Measurements from ENCODE around the gene ZC2HC1B. TPM values are rescaled to one million over a fixed set of nuclear protein-coding genes. Genes with fewer than 3 reads are reported as not detected.

Gene ZC2HC1B
- polyA plus RNA-seq, 1 donor from 2014 or later, result not detected

- Mint-ChIP-seq H3K27me3 (no peaks in the 10 kb centered on the region), H3K4me1 (peaks cover 0 to 1% (median under 1%) of the 10 kb centered on the region in 3 donors), H3K27ac (no peak overlapping the region), H3K4me3 (no peak overlapping the region), H3K9me3 (peaks cover 0 to 16% (median 13%) of the 10 kb centered on the region in 3 donors), H3K36me3 (peaks cover 13% of the 10 kb centered on the region)
These were observed 70.6 kb downstream of the ZC2HC1B start for GRCh38 chr6:143934867-143935266.

- no peak overlapping the region for H3K27ac Mint-ChIP-seq
- no peaks in the 10 kb centered on the region for H3K27me3 Mint-ChIP-seq
- no peak overlapping the region for H3K4me3 Mint-ChIP-seq
- peaks cover 3 to 5% (median 3%) of the 10 kb centered on the region in 3 donors for H3K4me1 Mint-ChIP-seq
- peaks cover 9% of the 10 kb centered on the region for H3K36me3 Mint-ChIP-seq
- peaks cover 0 to 11% (median 7%) of the 10 kb centered on the region in 3 donors for H3K9me3 Mint-ChIP-seq
These were observed 72.1 kb downstream of the ZC2HC1B start for GRCh38 chr6:143936347-143936746.

- peaks cover 9% of the 10 kb centered on the region for H3K36me3 Mint-ChIP-seq
- no peaks in the 10 kb centered on the region for H3K27me3 Mint-ChIP-seq
- H3K4me1 Mint-ChIP-seq, result peaks cover 3 to 5% (median 3%) of the 10 kb centered on the region in 3 donors
- no peak overlapping the region for H3K4me3 Mint-ChIP-seq
- no peak overlapping the region for H3K27ac Mint-ChIP-seq
- peaks cover 0 to 7% (median 4%) of the 10 kb centered on the region in 3 donors for H3K9me3 Mint-ChIP-seq
These were observed 72.7 kb downstream of the ZC2HC1B start for GRCh38 chr6:143936778-143937667.

GRCh38 chr6:143937668-143937970, 73.3 kb downstream of the ZC2HC1B start:
- H3K4me1 Mint-ChIP-seq, result peaks cover 3 to 5% (median 3%) of the 10 kb centered on the region in 3 donors
- H3K9me3 Mint-ChIP-seq, result peaks cover 0 to 4% (median under 1%) of the 10 kb centered on the region in 3 donors
- peaks cover 6% of the 10 kb centered on the region for H3K36me3 Mint-ChIP-seq
- H3K27me3 Mint-ChIP-seq, result no peaks in the 10 kb centered on the region
- no peak overlapping the region for H3K4me3 Mint-ChIP-seq
- H3K27ac Mint-ChIP-seq, result no peak overlapping the region

GRCh38 chr6:143939364-143939763, 75.1 kb downstream of the ZC2HC1B start:
- H3K36me3 Mint-ChIP-seq, result peaks cover 2% of the 10 kb centered on the region
- no peak overlapping the region for H3K4me3 Mint-ChIP-seq
- no peak overlapping the region for H3K27ac Mint-ChIP-seq
- H3K27me3 Mint-ChIP-seq, result no peaks in the 10 kb centered on the region
- peaks cover 3 to 5% (median 3%) of the 10 kb centered on the region in 3 donors for H3K4me1 Mint-ChIP-seq
- H3K9me3 Mint-ChIP-seq, result peaks cover 0 to under 1% (median 0%) of the 10 kb centered on the region in 3 donors

- H3K36me3 Mint-ChIP-seq, result no peaks in the 10 kb centered on the region
- no peaks in the 10 kb centered on the region for H3K27me3 Mint-ChIP-seq
- H3K9me3 Mint-ChIP-seq, result no peaks in the 10 kb centered on the region
- H3K27ac Mint-ChIP-seq, result no peak overlapping the region
- H3K4me3 Mint-ChIP-seq, result no peak overlapping the region
- H3K4me1 Mint-ChIP-seq, result peaks cover 3 to 5% (median 3%) of the 10 kb centered on the region in 3 donors
These were observed 75.8 kb downstream of the ZC2HC1B start for GRCh38 chr6:143940011-143940597.

GRCh38 chr6:143941852-143942627, 77.8 kb downstream of the ZC2HC1B start:
- H3K27me3 Mint-ChIP-seq, result no peaks in the 10 kb centered on the region

GRCh38 chr6:143948208-143948607, 83.9 kb downstream of the ZC2HC1B start:
- Mint-ChIP-seq H3K36me3 (no peaks in the 10 kb centered on the region), H3K27me3 (no peaks in the 10 kb centered on the region), H3K4me3 (no peak overlapping the region)

More at GRCh38 chr6:143941852-143942627, 77.8 kb downstream of the ZC2HC1B start:
- H3K36me3 Mint-ChIP-seq, result no peaks in the 10 kb centered on the region
- H3K9me3 Mint-ChIP-seq, result no peaks in the 10 kb centered on the region
- no peak overlapping the region for H3K27ac Mint-ChIP-seq
- H3K4me1 Mint-ChIP-seq, result peaks cover 3 to 5% (median 3%) of the 10 kb centered on the region in 3 donors
- no peak overlapping the region for H3K4me3 Mint-ChIP-seq

GRCh38 chr6:143949535-143949934, 85.3 kb downstream of the ZC2HC1B start:
- Mint-ChIP-seq H3K36me3 (no peaks in the 10 kb centered on the region), H3K4me3 (no peak overlapping the region), H3K27ac (no peak overlapping the region), H3K4me1 (no peaks in the 10 kb centered on the region), H3K27me3 (no peaks in the 10 kb centered on the region), H3K9me3 (no peaks in the 10 kb centered on the region)

More at GRCh38 chr6:143948208-143948607, 83.9 kb downstream of the ZC2HC1B start:
- H3K4me1 Mint-ChIP-seq, result no peaks in the 10 kb centered on the region
- no peak overlapping the region for H3K27ac Mint-ChIP-seq
- H3K9me3 Mint-ChIP-seq, result no peaks in the 10 kb centered on the region

GRCh38 chr6:143949962-143950361, 85.7 kb downstream of the ZC2HC1B start:
- Mint-ChIP-seq H3K9me3 (no peaks in the 10 kb centered on the region), H3K4me3 (no peak overlapping the region), H3K4me1 (no peaks in the 10 kb centered on the region), H3K36me3 (no peaks in the 10 kb centered on the region), H3K27ac (no peak overlapping the region), H3K27me3 (no peaks in the 10 kb centered on the region)

GRCh38 chr6:143950875-143951274, 86.6 kb downstream of the ZC2HC1B start:
- Mint-ChIP-seq H3K4me1 (no peaks in the 10 kb centered on the region), H3K36me3 (no peaks in the 10 kb centered on the region), H3K27me3 (no peaks in the 10 kb centered on the region), H3K4me3 (no peak overlapping the region), H3K9me3 (no peaks in the 10 kb centered on the region), H3K27ac (no peak overlapping the region)

GRCh38 chr6:143952060-143952778, 87.9 kb downstream of the ZC2HC1B start:
- Mint-ChIP-seq H3K9me3 (no peaks in the 10 kb centered on the region), H3K27ac (no peak overlapping the region), H3K4me1 (no peaks in the 10 kb centered on the region), H3K36me3 (peaks cover 2% of the 10 kb centered on the region), H3K27me3 (no peaks in the 10 kb centered on the region), H3K4me3 (no peak overlapping the region)

- no peaks in the 10 kb centered on the region for H3K9me3 Mint-ChIP-seq
- H3K27ac Mint-ChIP-seq, result no peak overlapping the region
- no peak overlapping the region for H3K4me3 Mint-ChIP-seq
- H3K4me1 Mint-ChIP-seq, result no peaks in the 10 kb centered on the region
- no peaks in the 10 kb centered on the region for H3K27me3 Mint-ChIP-seq
- peaks cover 2% of the 10 kb centered on the region for H3K36me3 Mint-ChIP-seq
These were observed 88.8 kb downstream of the ZC2HC1B start for GRCh38 chr6:143952947-143953701.

GRCh38 chr6:143953922-143954321, 89.6 kb downstream of the ZC2HC1B start:
- no peak overlapping the region for H3K4me3 Mint-ChIP-seq
- no peaks in the 10 kb centered on the region for H3K27me3 Mint-ChIP-seq
- peaks cover 2% of the 10 kb centered on the region for H3K36me3 Mint-ChIP-seq
- H3K9me3 Mint-ChIP-seq, result no peaks in the 10 kb centered on the region
- H3K4me1 Mint-ChIP-seq, result no peaks in the 10 kb centered on the region
- no peak overlapping the region for H3K27ac Mint-ChIP-seq
